Measurements from ENCODE around the gene MORN3. TPM values are rescaled to one million over a fixed set of nuclear protein-coding genes. Genes with fewer than 3 reads are reported as not detected.
A peak's percentile ranks its signal among the peaks of the same experiment; 100 is the strongest.
"Not testable (repeated sequence)": the region's sequence is repeated elsewhere in the genome, so short reads cannot be mapped to it uniquely, and the experiment has no call there.

The MORN3 gene
- total RNA-seq, 1 experiment from 2014 or later: 0.76 TPM

DNA sequence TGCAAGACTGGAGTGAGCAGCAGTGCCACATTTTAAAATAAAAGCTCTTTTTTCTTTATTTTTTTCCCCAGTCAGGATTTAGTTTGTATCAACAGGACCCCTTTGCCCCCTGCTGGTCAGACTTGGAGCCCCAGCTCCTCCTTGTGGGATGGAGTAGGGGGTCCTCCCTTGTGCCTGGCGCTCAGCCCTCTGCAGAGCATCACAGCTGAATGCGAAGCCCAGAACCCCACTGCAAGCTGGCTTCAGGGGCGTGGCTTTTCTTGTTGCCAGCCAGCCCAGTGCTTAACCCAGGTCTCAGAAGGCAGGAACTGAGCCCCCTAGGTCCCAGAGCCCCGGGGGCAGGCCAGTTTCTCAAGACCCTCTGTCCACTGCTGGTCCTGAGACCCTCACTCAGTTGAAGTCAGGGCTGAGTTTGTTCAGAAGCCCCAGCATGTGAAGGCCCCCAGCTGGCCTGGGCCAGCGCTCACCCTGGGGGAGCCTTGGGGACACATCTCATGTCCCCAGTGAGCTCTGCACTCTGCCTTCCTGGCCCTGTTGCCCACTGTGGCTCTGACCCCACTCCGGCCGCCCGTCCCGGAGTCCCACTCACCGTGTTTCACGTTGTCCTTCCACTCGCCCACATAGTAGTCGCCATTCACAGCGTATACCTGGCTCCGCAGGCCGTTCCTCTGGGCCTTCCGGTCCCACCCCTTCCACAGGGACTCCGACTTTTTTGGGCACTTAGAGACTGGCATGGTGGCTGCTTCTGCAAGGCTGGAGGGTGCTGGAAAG lies 519 bp downstream of the MORN3 start:
- Mint-ChIP-seq H3K9me3 (ENCODE audit: low read depth, unreplicated experiment) (no peaks in the 10 kb centered on the region), H3K27ac (ENCODE audit: unreplicated experiment) (no peak overlapping the region), H3K4me1 (ENCODE audit: low read depth, unreplicated experiment) (peaks cover 20% of the 10 kb centered on the region), H3K27me3 (ENCODE audit: unreplicated experiment) (no peaks in the 10 kb centered on the region), H3K36me3 (ENCODE audit: insufficient read depth, unreplicated experiment) (peaks cover 24% of the 10 kb centered on the region), H3K4me3 (ENCODE audit: low read depth, unreplicated experiment) (no peak overlapping the region)
- no TSS peak for BruUV-seq (replicated peaks)
- CTCF ChIA-PET: interaction anchor here (0.5 to 3.6 kb wide), 12 partner anchors 9 to 381 kb away, joined by 3 to 139 read pairs (median 5); partner anchors contain the start of gene ORAI1
- intact Hi-C loops (cut with micrococcal nuclease; ENCODE audit: unreplicated experiment): no loop called here
- DNase-seq: peak; percentile 63
- TF ChIP-seq, protein P1, sequence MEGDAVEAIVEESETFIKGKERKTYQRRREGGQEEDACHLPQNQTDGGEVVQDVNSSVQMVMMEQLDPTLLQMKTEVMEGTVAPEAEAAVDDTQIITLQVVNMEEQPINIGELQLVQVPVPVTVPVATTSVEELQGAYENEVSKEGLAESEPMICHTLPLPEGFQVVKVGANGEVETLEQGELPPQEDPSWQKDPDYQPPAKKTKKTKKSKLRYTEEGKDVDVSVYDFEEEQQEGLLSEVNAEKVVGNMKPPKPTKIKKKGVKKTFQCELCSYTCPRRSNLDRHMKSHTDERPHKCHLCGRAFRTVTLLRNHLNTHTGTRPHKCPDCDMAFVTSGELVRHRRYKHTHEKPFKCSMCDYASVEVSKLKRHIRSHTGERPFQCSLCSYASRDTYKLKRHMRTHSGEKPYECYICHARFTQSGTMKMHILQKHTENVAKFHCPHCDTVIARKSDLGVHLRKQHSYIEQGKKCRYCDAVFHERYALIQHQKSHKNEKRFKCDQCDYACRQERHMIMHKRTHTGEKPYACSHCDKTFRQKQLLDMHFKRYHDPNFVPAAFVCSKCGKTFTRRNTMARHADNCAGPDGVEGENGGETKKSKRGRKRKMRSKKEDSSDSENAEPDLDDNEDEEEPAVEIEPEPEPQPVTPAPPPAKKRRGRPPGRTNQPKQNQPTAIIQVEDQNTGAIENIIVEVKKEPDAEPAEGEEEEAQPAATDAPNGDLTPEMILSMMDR (IDR thresholded peaks at IDR 0.05; ENCODE audit: unreplicated experiment): peak; percentile 73

DNA sequence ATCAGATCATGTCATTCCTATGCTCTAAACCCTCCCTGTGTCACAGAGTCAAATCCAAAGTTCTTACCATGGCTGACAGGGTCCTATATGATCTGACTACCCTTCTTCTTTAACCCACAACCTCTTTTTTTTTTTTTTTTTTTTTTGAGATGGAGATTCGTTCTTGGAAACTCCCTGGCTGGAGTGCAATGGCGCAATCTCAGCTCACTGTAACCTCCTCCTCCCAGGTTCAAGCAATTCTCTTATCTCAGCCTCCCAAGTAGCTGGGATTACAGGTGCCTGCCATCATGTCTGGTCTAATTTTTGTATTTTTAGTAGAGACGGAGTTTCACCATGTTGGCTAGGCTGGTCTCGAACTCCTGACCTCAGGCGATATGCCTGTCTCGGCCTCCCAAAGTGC lies 2.6 kb downstream of the MORN3 start:
- H3K27me3 Mint-ChIP-seq (ENCODE audit: unreplicated experiment); DNase-seq; H3K4me1 Mint-ChIP-seq (ENCODE audit: low read depth, unreplicated experiment); H3K9me3 Mint-ChIP-seq (ENCODE audit: low read depth, unreplicated experiment); H3K27ac Mint-ChIP-seq (ENCODE audit: unreplicated experiment); H3K36me3 Mint-ChIP-seq (ENCODE audit: insufficient read depth, unreplicated experiment); H3K4me3 Mint-ChIP-seq (ENCODE audit: low read depth, unreplicated experiment); intact Hi-C loops (cut with micrococcal nuclease; ENCODE audit: unreplicated experiment); BruUV-seq (replicated peaks): not testable (repeated sequence)
- CTCF ChIA-PET: interaction anchor here (0.6 to 3.6 kb wide), 3 partner anchors 16 to 164 kb away, joined by 3 to 139 read pairs (median 4); no protein-coding TSS in a partner anchor

DNA sequence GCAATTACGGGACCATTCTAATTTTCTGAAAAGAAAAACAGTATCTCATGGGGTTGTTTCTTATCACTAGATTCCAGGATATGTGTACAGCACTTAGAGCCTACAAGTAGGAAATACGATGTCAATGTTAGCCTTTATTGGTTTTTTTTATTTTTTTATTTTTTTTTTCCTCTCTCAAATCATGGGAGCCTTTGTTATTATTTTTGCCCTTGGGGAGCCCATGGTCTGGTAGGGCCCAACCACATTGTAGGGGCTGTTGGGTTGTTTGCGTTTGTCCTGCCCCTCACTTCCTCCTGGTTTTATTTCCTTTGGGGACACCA lies 5.9 kb downstream of the MORN3 start:
- no TSS peak for BruUV-seq (replicated peaks)
- H3K9me3 Mint-ChIP-seq (ENCODE audit: low read depth, unreplicated experiment): no peaks in the 10 kb centered on the region
- H3K4me3 Mint-ChIP-seq (ENCODE audit: low read depth, unreplicated experiment): no peak overlapping the region
- TF ChIP-seq, protein P1 (IDR thresholded peaks at IDR 0.05; ENCODE audit: unreplicated experiment): no peak
- CTCF ChIA-PET: interaction anchor here (0.7 kb wide), 1 partner anchor 156 kb away, joined by 3 read pairs; no protein-coding TSS in a partner anchor
- H3K27ac Mint-ChIP-seq (ENCODE audit: unreplicated experiment): no peak overlapping the region
- intact Hi-C loops (cut with micrococcal nuclease; ENCODE audit: unreplicated experiment): no loop called here
- peaks cover 9% of the 10 kb centered on the region for H3K4me1 Mint-ChIP-seq (ENCODE audit: low read depth, unreplicated experiment)
- H3K27me3 Mint-ChIP-seq (ENCODE audit: unreplicated experiment): no peaks in the 10 kb centered on the region
- peaks cover 5% of the 10 kb centered on the region for H3K36me3 Mint-ChIP-seq (ENCODE audit: insufficient read depth, unreplicated experiment)
- no peak for DNase-seq

DNA sequence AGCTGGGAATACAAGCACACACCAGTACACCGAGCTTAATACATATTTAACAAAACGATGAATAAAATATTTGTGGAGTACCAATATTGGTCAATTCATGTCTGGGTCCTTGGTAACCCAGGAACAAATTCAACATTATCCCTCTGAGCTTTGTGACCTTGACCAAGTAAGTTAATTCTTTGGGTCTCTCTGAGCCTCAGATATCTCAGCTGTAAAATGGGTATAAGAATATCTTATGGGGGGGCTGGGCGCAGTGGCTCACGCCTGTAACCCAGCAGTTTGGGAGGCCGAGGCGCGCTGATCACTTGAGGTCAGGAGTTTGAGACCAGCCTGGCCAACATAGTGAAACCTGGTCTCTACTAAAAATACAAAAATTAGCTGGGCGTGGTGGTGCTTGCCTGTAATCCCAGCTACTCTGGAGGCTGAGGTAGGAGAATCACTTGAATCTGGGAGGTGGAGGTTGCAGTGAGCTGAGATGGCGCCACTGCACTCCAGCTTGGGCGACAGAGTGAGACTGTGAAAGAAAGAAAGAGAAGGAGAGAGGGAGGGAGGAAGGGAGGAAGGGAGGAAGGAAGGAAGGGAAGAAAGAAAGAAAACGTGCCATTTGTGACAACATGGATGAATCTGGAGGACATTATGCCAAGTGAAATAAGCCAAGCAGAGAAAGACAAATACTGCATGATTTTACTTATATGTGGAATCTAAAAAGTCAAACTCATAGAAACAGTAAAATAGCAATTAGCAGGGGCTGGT lies 7.9 kb downstream of the MORN3 start:
- H3K27ac Mint-ChIP-seq (ENCODE audit: unreplicated experiment); H3K9me3 Mint-ChIP-seq (ENCODE audit: low read depth, unreplicated experiment); H3K27me3 Mint-ChIP-seq (ENCODE audit: unreplicated experiment); DNase-seq; H3K36me3 Mint-ChIP-seq (ENCODE audit: insufficient read depth, unreplicated experiment); H3K4me3 Mint-ChIP-seq (ENCODE audit: low read depth, unreplicated experiment); intact Hi-C loops (cut with micrococcal nuclease; ENCODE audit: unreplicated experiment); BruUV-seq (replicated peaks); H3K4me1 Mint-ChIP-seq (ENCODE audit: low read depth, unreplicated experiment): not testable (repeated sequence)
- CTCF ChIA-PET: interaction anchor here (0.6 kb wide), 2 partner anchors 113 to 189 kb away, joined by 3 read pairs; no protein-coding TSS in a partner anchor

DNA sequence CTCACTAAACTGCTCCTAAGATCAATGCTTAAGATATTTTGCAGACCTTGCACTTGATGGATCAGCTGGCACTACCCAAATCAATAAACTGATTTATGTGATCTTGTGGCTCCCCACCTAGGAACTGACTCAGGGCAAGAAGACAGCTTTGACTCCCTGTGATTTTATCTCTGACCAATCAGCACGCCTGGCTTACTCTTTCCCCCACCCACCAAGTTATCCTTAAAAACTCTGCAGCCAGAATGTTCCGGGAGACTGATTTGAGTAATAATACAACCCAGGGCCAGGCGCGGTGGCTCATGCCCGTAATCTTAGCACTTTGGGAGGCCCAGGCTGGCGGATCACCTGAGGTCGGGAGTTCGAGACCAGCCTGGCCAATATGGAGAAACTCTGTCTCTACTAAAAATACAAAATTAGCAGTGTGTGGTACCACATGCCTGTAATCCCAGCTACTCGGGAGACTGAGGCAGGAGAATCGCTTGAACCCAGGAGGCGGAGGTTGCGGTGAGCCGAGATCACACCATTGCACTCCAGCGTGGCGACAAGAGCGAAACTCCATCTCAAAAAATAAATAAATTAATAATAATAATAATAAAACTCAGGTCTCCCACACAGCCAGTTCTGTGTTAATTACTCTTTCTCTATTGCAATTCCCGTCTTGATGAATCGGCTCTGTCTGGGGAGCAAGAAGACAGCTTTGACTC lies 12.0 kb downstream of the MORN3 start:
- peaks cover 9% of the 10 kb centered on the region for H3K4me1 Mint-ChIP-seq (ENCODE audit: low read depth, unreplicated experiment)
- no peaks in the 10 kb centered on the region for H3K9me3 Mint-ChIP-seq (ENCODE audit: low read depth, unreplicated experiment)
- H3K27ac Mint-ChIP-seq (ENCODE audit: unreplicated experiment): no peak overlapping the region
- H3K27me3 Mint-ChIP-seq (ENCODE audit: unreplicated experiment): no peaks in the 10 kb centered on the region
- no peak overlapping the region for H3K4me3 Mint-ChIP-seq (ENCODE audit: low read depth, unreplicated experiment)
- peaks cover 4% of the 10 kb centered on the region for H3K36me3 Mint-ChIP-seq (ENCODE audit: insufficient read depth, unreplicated experiment)
- BruUV-seq (replicated peaks): no TSS peak
- intact Hi-C loops (cut with micrococcal nuclease; ENCODE audit: unreplicated experiment): no loop called here
- CTCF ChIA-PET: interaction anchor here (1.2 kb wide), 1 partner anchor 105 kb away, joined by 8 read pairs; no protein-coding TSS in a partner anchor
- no peak for DNase-seq
- TF ChIP-seq, protein P1 (IDR thresholded peaks at IDR 0.05; ENCODE audit: unreplicated experiment): no peak

Data from Calu3 (cell line).